Ishikawa (cell line): ENCODE results near the gene PATE1.

Experiments used
- CEBPB ChIP-seq: IDR thresholded peaks from 2 replicates; pipeline ENCODE4 v1.6.1; 2012
- CREB1 ChIP-seq: IDR thresholded peaks from 2 replicates; pipeline ENCODE4 v1.6.1; 2012; ENCODE audit warnings: low read depth
- EGR1 ChIP-seq: IDR thresholded peaks from 2 replicates; pipeline ENCODE4 v1.6.1; 2012
- EP300 ChIP-seq: IDR thresholded peaks from 2 replicates; pipeline ENCODE4 v1.6.1; 2012; ENCODE audit warnings: borderline replicate concordance
- FOXM1 ChIP-seq: IDR thresholded peaks from 2 replicates; pipeline ENCODE4 v1.6.1; 2012; ENCODE audit warnings: low read depth, borderline replicate concordance
- NFIC ChIP-seq: IDR thresholded peaks from 2 replicates; pipeline ENCODE4 v1.6.1; 2012
- RAD21 ChIP-seq: IDR thresholded peaks from 2 replicates; pipeline ENCODE4 v1.6.1; 2012; ENCODE audit warnings: low read depth
- TAF1 ChIP-seq: IDR thresholded peaks from 2 replicates; pipeline ENCODE4 v1.6.1; 2012; ENCODE audit warnings: low read depth, mild to moderate bottlenecking
- TCF12 ChIP-seq: IDR thresholded peaks from 2 replicates; pipeline ENCODE4 v1.6.1; 2012; ENCODE audit warnings: low read depth
- TEAD4 ChIP-seq: IDR thresholded peaks from 2 replicates; pipeline ENCODE4 v1.6.1; 2012
- YY1 ChIP-seq: IDR thresholded peaks from 2 replicates; pipeline ENCODE4 v1.6.1; 2012; ENCODE audit warnings: low read depth
- ZBTB7A ChIP-seq: IDR thresholded peaks from 2 replicates; pipeline ENCODE4 v1.6.1; 2012; ENCODE audit warnings: low read depth
- TF ChIP-seq, protein P1 (sequence below): IDR thresholded peaks from 2 replicates; pipeline ENCODE4 v1.6.1; 2012
- TF ChIP-seq, protein P2 (sequence below): IDR thresholded peaks from 2 replicates; pipeline ENCODE4 v1.6.1; 2012
- TF ChIP-seq, protein P3 (sequence below): IDR thresholded peaks from 2 replicates; pipeline ENCODE4 v1.6.1; 2012; ENCODE audit warnings: low read depth, mild to moderate bottlenecking

Gene PATE1, protein sequence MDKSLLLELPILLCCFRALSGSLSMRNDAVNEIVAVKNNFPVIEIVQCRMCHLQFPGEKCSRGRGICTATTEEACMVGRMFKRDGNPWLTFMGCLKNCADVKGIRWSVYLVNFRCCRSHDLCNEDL

DNA sequence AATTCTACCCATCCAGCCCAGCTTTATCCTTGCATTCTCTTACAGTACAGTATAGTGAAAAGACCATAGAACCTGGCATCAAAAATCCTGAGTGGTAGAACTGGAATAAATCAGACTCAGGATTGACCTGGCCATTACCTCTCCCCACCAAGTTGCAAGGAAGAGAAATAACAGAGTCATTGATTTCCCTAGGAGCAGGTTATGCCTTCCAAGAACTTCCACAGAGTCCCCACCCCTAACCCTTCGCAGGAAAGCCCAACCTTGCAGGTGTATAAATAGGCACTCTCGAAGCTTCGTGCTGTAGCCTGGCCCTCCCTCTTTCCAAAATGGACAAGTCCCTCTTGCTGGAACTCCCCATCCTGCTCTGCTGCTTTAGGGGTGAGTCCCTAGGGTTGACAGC, at the start of gene PATE1:
Gene PATE1 (plus strand): TSS at position 301 of the 400 bp plus-strand sequence. CDS start 26 bp downstream, at position 327.
- TF ChIP-seq NFIC = no peak
- TF ChIP-seq EP300 = no peak
- TF ChIP-seq, protein P1, sequence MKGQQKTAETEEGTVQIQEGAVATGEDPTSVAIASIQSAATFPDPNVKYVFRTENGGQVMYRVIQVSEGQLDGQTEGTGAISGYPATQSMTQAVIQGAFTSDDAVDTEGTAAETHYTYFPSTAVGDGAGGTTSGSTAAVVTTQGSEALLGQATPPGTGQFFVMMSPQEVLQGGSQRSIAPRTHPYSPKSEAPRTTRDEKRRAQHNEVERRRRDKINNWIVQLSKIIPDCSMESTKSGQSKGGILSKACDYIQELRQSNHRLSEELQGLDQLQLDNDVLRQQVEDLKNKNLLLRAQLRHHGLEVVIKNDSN = no peak
- no peak for TF ChIP-seq CREB1
- TF ChIP-seq FOXM1 = no peak
- TF ChIP-seq, protein P2, sequence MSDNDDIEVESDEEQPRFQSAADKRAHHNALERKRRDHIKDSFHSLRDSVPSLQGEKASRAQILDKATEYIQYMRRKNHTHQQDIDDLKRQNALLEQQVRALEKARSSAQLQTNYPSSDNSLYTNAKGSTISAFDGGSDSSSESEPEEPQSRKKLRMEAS = no peak
- TF ChIP-seq, protein P3, sequence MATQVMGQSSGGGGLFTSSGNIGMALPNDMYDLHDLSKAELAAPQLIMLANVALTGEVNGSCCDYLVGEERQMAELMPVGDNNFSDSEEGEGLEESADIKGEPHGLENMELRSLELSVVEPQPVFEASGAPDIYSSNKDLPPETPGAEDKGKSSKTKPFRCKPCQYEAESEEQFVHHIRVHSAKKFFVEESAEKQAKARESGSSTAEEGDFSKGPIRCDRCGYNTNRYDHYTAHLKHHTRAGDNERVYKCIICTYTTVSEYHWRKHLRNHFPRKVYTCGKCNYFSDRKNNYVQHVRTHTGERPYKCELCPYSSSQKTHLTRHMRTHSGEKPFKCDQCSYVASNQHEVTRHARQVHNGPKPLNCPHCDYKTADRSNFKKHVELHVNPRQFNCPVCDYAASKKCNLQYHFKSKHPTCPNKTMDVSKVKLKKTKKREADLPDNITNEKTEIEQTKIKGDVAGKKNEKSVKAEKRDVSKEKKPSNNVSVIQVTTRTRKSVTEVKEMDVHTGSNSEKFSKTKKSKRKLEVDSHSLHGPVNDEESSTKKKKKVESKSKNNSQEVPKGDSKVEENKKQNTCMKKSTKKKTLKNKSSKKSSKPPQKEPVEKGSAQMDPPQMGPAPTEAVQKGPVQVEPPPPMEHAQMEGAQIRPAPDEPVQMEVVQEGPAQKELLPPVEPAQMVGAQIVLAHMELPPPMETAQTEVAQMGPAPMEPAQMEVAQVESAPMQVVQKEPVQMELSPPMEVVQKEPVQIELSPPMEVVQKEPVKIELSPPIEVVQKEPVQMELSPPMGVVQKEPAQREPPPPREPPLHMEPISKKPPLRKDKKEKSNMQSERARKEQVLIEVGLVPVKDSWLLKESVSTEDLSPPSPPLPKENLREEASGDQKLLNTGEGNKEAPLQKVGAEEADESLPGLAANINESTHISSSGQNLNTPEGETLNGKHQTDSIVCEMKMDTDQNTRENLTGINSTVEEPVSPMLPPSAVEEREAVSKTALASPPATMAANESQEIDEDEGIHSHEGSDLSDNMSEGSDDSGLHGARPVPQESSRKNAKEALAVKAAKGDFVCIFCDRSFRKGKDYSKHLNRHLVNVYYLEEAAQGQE = no peak
- no peak for TF ChIP-seq RAD21
- no peak for TF ChIP-seq CEBPB
- no peak for TF ChIP-seq TAF1
- TF ChIP-seq EGR1 = no peak
- TF ChIP-seq TEAD4 = no peak
- no peak for TF ChIP-seq TCF12
- TF ChIP-seq YY1 = no peak
- TF ChIP-seq ZBTB7A = no peak

DNA sequence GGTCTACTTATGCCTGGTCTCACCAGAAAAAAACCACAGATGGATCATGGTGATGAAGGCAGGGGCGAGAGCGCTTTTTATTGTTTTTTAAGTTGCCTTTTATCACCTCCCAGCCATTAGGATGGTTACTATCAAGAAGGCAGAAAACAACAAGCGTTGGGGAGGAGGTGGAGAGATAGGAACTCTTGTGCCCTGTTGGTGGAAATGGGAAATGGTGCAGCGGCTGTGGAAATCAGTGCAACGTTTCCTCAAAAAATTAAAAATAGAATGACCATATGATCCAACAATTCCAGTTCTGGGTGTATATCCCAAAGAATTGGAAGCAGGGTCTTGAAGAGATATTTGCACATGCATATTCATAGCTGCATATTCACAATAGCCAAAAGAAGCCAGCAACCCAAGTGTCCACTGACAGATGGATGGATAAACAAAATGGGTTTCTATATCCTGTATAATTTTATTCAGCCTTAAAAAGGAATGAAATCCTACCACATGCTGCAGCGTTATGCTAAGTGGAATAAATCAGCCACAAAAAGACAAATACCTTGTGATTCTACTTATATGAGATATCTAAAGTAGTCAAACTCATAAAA, 45.0 kb upstream of the PATE1 start:
- no peak for TF ChIP-seq EGR1

DNA sequence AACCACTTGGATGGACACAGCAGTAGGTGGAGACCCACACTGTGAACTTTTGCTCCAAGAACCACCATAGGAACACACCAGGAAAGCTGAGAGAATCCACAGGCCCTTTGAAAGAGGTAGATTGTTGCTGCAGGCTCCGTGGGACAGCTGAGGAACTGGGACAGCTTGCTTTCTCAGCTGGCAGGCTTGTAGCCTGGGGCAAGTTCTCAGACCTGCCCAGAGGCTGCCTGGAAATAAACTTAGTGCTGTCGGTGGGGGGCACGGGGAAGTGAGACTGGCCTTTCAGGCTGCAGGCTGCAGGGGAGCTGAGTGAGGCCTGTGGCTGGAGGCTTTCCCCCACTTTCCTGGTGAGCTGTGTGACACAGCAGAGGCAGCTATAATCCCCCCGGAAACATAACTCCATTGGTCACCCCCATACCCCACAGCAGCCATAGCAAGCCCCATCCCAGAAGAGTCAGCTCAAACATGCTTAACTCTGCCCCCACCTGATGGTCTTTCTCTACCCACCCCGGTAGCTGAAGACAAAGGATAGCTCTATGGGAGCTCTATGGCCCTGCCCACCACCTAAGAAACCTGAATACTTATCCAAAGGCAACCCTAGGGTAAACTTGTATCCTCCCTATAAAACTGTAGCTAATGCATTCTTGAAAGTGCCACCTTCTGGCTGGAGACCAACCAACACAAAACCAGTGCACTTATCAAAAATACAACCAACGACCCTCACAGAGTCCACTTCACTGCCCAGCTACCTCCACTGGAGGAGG, 44.0 kb upstream of the PATE1 start:
- TF ChIP-seq EGR1 = no peak
- no peak for TF ChIP-seq NFIC
- no peak for TF ChIP-seq FOXM1
- TF ChIP-seq, protein P1 = no peak
- no peak for TF ChIP-seq TCF12
- TF ChIP-seq YY1 = no peak
- TF ChIP-seq TEAD4 = no peak
- no peak for TF ChIP-seq RAD21
- no peak for TF ChIP-seq CREB1
- no peak for TF ChIP-seq TAF1
- TF ChIP-seq CEBPB = no peak

DNA sequence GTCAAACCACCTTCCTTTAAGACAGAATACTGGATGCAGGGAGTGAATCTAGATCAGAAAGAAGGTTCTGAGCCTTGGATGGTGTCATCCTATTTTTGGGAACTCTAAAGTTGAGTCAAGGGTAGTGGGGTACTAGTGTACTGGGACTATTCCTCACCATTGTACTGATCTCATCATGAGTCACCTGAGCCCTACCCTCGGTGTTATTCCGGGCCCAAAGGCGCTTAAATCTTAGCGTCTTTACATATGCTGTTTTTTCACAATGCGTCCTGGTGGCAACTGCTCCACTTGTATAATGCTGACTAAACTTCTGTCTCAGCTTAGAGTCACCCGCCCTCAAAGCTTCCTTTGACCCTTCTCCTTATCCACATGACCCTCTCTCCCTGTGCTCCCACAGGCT, 25.3 kb upstream of the PATE1 start:
- TF ChIP-seq, protein P3 = no peak
- TF ChIP-seq ZBTB7A (no peak), CREB1 (no peak), CEBPB (no peak), TCF12 (no peak)
- TF ChIP-seq, protein P2 = no peak
- TF ChIP-seq, protein P1 = no peak

DNA sequence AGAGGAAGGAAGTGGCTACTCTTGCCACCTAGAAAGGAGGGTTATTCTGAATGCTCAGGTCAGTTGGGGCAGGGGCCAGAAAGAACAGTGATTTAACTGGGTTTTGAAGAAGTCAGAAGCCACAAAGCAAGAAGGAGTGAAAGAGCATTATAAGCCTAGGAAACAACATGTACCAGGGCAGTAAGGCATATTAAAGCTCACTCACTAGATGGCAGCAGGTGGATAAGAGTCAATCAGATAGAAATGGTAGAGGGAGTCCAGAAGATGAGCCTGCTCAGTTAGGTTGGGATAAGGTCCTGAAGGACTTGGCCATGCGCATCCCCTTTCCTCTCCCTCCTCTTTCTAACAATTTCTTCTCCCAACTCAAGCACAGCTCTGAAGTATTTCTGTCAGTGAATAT, 22.0 kb upstream of the PATE1 start:
- no peak for TF ChIP-seq CEBPB
- no peak for TF ChIP-seq TCF12
- TF ChIP-seq YY1 = no peak
- TF ChIP-seq ZBTB7A = no peak
- TF ChIP-seq RAD21 = peak; percentile 37

DNA sequence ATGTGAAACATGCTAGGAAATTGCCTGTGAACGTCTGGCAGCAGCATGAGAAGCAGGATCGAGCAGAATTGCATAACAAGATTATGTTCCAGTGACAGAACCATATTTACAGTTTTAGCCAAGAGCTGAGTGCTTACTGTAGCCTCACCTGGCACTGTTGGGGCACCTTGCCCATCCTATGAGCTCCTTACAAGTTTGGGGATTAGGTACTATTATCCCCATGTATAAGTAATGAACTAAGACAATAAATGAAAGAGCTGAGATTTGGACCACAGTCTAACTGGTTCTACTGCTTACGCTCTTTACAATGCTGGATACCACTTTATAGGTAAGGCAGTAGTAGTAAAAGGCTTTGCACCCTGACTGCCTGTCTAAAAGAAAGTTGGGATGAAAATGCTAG, 17.1 kb upstream of the PATE1 start:
- TF ChIP-seq TCF12 (no peak), CREB1 (no peak), TAF1 (no peak), TEAD4 (no peak), FOXM1 (no peak)
- TF ChIP-seq, protein P2 = no peak
